ENCODE data around the gene ELMO1. TPM values are rescaled to one million over a fixed set of nuclear protein-coding genes. Genes with fewer than 3 reads are reported as not detected.

Gene ELMO1
- total RNA-seq, 1 experiment from 2014 or later, result 137 TPM

DNA sequence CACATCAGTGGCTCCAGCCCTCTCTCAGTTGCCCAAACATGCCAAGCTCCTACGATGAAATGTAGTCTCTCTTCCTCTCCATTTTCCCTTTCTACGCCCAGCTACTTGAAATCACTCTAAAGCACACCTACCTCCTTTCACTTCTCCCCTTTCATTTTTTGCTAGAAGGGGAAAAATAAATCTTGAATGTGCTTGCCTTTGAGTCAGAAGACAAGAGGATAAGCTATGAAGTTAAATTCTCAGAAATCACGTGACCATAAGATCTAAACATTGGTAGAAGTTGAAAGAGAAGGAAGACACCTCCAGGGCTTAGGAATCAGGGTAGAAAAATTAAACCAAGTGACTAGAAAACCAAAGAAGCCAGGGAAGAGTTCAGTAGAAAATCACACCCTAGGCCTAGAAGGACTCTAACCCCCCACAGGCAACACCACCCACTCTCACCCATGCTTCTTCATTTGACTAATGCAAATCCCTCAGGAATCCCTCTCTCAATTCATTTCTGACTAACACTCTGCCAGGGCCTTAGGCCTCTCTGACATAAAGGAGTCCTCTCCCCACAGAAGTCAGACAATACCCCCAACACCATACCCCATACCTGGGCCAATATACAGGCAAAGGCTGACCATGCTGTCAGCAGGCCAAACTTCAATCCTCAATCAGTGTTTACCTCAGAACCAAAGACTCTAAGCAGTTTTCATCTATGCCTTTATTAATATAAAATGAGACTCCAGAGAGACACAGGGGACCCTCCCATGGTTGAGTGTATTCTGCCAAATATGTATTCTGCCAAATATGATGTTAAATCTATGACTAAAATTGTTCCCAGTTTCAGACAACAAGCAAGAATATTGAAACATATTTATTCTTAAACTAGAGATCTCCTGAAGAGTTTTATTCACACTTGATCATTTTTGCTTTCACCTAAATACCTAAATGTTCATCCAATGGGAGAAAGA, 84.8 kb downstream of the ELMO1 start:
- H3K36me3 ChIP-seq (ENCODE audit: insufficient read depth, low read length), result no peaks in the 10 kb centered on the region
- no peaks in the 10 kb centered on the region for H3K79me2 ChIP-seq (ENCODE audit: low read length)
- H3K4me3 ChIP-seq (ENCODE audit: low read length), result no peak overlapping the region
- no peaks in the 10 kb centered on the region for H4K20me1 ChIP-seq (ENCODE audit: insufficient read depth, low read depth, low read length)
- no peak overlapping the region for H3K9ac ChIP-seq (ENCODE audit: low read length)
- no peak overlapping the region for H3K27ac ChIP-seq (ENCODE audit: low read length)
- no peaks in the 10 kb centered on the region for H3K9me3 ChIP-seq (ENCODE audit: low read length)
- H3K4me2 ChIP-seq (ENCODE audit: low read depth, low read length, poor library complexity, severe bottlenecking), result no peak overlapping the region
- peaks cover 3% of the 10 kb centered on the region; the same call in 1 of the 2 replicates for H3K4me1 ChIP-seq (ENCODE audit: low read length)
- no peak for DNase-seq
- no peaks in the 10 kb centered on the region for H3K27me3 ChIP-seq (ENCODE audit: low read length)
- H3K9me2 ChIP-seq (replicated peaks; ENCODE audit: insufficient read depth, low read length), result no peaks in the 10 kb centered on the region
- no peak overlapping the region for H2AFZ ChIP-seq (ENCODE audit: low read length)

GRCh38 chr7:37362802-37363201, 85.9 kb downstream of the ELMO1 start:
- Histone ChIP-seq H3K9ac (ENCODE audit: low read length) (no peak overlapping the region), H3K4me3 (ENCODE audit: low read length) (no peak overlapping the region), H4K20me1 (ENCODE audit: insufficient read depth, low read depth, low read length) (no peaks in the 10 kb centered on the region), H3K27ac (ENCODE audit: low read length) (no peak overlapping the region), H3K27me3 (ENCODE audit: low read length) (no peaks in the 10 kb centered on the region), H3K36me3 (ENCODE audit: insufficient read depth, low read length) (no peaks in the 10 kb centered on the region), H3K79me2 (ENCODE audit: low read length) (no peaks in the 10 kb centered on the region), H2AFZ (ENCODE audit: low read length) (no peak overlapping the region), H3K9me3 (ENCODE audit: low read length) (no peaks in the 10 kb centered on the region), H3K9me2 (replicated peaks; ENCODE audit: insufficient read depth, low read length) (no peaks in the 10 kb centered on the region), H3K4me2 (ENCODE audit: low read depth, low read length, poor library complexity, severe bottlenecking) (no peak overlapping the region), H3K4me1 (ENCODE audit: low read length) (peaks cover 3% of the 10 kb centered on the region; the same call in 1 of the 2 replicates)
- DNase-seq, result no peak

GRCh38 chr7:37360484-37360883, 88.2 kb downstream of the ELMO1 start:
- Histone ChIP-seq H3K9ac (ENCODE audit: low read length) (no peak overlapping the region), H3K27me3 (ENCODE audit: low read length) (no peaks in the 10 kb centered on the region), H4K20me1 (ENCODE audit: insufficient read depth, low read depth, low read length) (no peaks in the 10 kb centered on the region), H3K4me1 (ENCODE audit: low read length) (peaks cover 3% of the 10 kb centered on the region; the same call in 1 of the 2 replicates), H3K4me2 (ENCODE audit: low read depth, low read length, poor library complexity, severe bottlenecking) (no peak overlapping the region), H3K79me2 (ENCODE audit: low read length) (no peaks in the 10 kb centered on the region), H3K4me3 (ENCODE audit: low read length) (no peak overlapping the region), H3K36me3 (ENCODE audit: insufficient read depth, low read length) (no peaks in the 10 kb centered on the region), H3K27ac (ENCODE audit: low read length) (no peak overlapping the region), H3K9me2 (replicated peaks; ENCODE audit: insufficient read depth, low read length) (no peaks in the 10 kb centered on the region), H2AFZ (ENCODE audit: low read length) (no peak overlapping the region), H3K9me3 (ENCODE audit: low read length) (no peaks in the 10 kb centered on the region)
- DNase-seq, result no peak

DNA sequence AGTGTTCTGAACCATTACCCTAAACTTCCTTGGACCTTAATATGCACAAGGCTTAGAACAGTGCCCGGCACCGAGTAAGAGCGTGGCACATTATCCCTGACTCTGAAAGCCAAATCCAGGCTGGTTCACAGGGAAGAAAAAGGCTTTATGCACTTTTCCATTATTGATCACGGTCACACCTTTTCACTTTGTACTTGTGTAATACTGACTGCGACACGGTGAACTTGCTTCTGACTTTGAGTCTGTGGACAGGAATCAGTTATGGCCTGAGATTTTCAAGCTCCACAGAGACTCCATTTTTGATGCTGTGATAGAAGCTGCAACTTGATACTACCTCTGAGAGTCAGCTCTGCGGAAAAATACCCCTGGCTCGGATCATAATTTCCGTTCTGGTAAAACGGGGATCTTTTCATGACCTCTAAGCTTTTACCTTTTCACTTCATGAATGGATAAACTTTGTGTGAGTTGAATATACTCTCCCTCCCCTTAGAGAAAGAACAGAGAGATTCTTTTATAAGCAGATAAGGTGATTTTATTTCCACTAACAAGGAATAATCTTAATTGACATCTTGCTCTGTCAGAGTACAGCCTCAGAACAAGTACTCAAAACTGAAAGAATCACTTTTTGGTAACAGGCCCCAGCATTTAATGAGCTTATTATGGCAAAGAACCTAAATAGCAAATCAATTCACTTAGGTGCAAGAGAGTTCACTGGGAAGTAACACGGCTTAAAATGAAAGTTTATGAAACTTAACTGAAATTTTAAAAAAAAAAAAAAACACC, 88.8 kb downstream of the ELMO1 start:
- H3K79me2 ChIP-seq (ENCODE audit: low read length), result no peaks in the 10 kb centered on the region
- H3K4me2 ChIP-seq (ENCODE audit: low read depth, low read length, poor library complexity, severe bottlenecking), result no peak overlapping the region
- H3K4me3 ChIP-seq (ENCODE audit: low read length), result no peak overlapping the region
- H3K9me3 ChIP-seq (ENCODE audit: low read length), result no peaks in the 10 kb centered on the region
- no peaks in the 10 kb centered on the region for H3K9me2 ChIP-seq (replicated peaks; ENCODE audit: insufficient read depth, low read length)
- H3K9ac ChIP-seq (ENCODE audit: low read length), result no peak overlapping the region
- H3K36me3 ChIP-seq (ENCODE audit: insufficient read depth, low read length), result no peaks in the 10 kb centered on the region
- no peak overlapping the region for H2AFZ ChIP-seq (ENCODE audit: low read length)
- peaks cover 8% of the 10 kb centered on the region for H3K4me1 ChIP-seq (ENCODE audit: low read length)
- DNase-seq, result no peak
- no peaks in the 10 kb centered on the region for H3K27me3 ChIP-seq (ENCODE audit: low read length)
- no peak overlapping the region for H3K27ac ChIP-seq (ENCODE audit: low read length)
- H4K20me1 ChIP-seq (ENCODE audit: insufficient read depth, low read depth, low read length), result no peaks in the 10 kb centered on the region

- H3K4me1 ChIP-seq (ENCODE audit: low read length), result peaks cover 15% of the 10 kb centered on the region
- no peaks in the 10 kb centered on the region for H3K79me2 ChIP-seq (ENCODE audit: low read length)
- no peaks in the 10 kb centered on the region for H4K20me1 ChIP-seq (ENCODE audit: insufficient read depth, low read depth, low read length)
These were observed 89.5 kb downstream of the ELMO1 start for GRCh38 chr7:37359180-37359579.

GRCh38 chr7:37357637-37357996, 91.0 kb downstream of the ELMO1 start:
- Histone ChIP-seq H3K27ac (ENCODE audit: low read length) (no peak overlapping the region), H4K20me1 (ENCODE audit: insufficient read depth, low read depth, low read length) (no peaks in the 10 kb centered on the region), H3K36me3 (ENCODE audit: insufficient read depth, low read length) (no peaks in the 10 kb centered on the region), H3K79me2 (ENCODE audit: low read length) (no peaks in the 10 kb centered on the region), H3K9ac (ENCODE audit: low read length) (no peak overlapping the region), H3K9me3 (ENCODE audit: low read length) (no peaks in the 10 kb centered on the region), H3K4me2 (ENCODE audit: low read depth, low read length, poor library complexity, severe bottlenecking) (no peak overlapping the region), H3K9me2 (replicated peaks; ENCODE audit: insufficient read depth, low read length) (no peaks in the 10 kb centered on the region), H2AFZ (ENCODE audit: low read length) (no peak overlapping the region), H3K4me3 (ENCODE audit: low read length) (no peak overlapping the region), H3K27me3 (ENCODE audit: low read length) (no peaks in the 10 kb centered on the region), H3K4me1 (ENCODE audit: low read length) (peaks cover 13% of the 10 kb centered on the region)
- no peak for DNase-seq

More at GRCh38 chr7:37359180-37359579, 89.5 kb downstream of the ELMO1 start:
- Histone ChIP-seq H3K36me3 (ENCODE audit: insufficient read depth, low read length) (no peaks in the 10 kb centered on the region), H2AFZ (ENCODE audit: low read length) (no peak overlapping the region), H3K4me3 (ENCODE audit: low read length) (no peak overlapping the region), H3K27me3 (ENCODE audit: low read length) (no peaks in the 10 kb centered on the region), H3K9ac (ENCODE audit: low read length) (no peak overlapping the region), H3K27ac (ENCODE audit: low read length) (no peak overlapping the region), H3K4me2 (ENCODE audit: low read depth, low read length, poor library complexity, severe bottlenecking) (no peak overlapping the region), H3K9me2 (replicated peaks; ENCODE audit: insufficient read depth, low read length) (no peaks in the 10 kb centered on the region), H3K9me3 (ENCODE audit: low read length) (no peaks in the 10 kb centered on the region)
- no peak for DNase-seq

DNA sequence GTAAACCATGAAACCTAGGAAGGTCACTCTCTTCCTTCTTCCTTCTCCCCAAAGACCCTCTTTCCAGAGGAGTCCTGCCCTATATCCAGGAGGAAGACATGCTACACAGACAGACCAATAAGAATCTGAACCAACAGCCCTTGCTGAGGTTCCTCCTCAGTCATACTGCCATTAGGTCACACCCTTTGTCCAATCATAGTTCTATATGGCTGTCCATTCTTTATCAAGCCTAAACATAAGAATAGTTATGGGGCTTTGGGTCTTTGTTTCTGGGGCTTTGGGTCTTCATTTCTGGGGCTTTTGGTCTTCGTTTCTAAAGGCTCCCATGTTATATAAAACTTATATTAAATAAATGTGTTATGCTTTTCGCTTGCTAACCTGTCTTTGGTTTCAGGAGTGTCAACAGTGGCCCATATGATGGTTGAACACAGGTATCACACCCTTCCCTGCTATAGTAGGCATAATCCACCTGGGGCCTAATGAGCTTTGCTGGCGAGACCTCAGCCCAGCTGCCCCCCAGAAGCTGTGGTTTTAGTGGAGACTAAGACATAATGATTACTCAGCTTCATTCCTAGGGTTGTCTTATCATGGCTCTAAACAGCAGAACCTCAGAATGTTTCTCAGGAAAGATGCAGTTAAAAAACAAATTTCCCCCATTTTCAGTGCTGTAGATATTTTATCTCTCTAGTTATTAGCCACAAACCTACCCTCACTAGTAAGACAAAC, 91.6 kb downstream of the ELMO1 start:
- H3K36me3 ChIP-seq (ENCODE audit: insufficient read depth, low read length), result no peaks in the 10 kb centered on the region
- H3K4me2 ChIP-seq (ENCODE audit: low read depth, low read length, poor library complexity, severe bottlenecking), result no peak overlapping the region
- H2AFZ ChIP-seq (ENCODE audit: low read length), result no peak overlapping the region
- H3K27me3 ChIP-seq (ENCODE audit: low read length), result no peaks in the 10 kb centered on the region
- H3K9me3 ChIP-seq (ENCODE audit: low read length), result no peaks in the 10 kb centered on the region
- H3K4me3 ChIP-seq (ENCODE audit: low read length), result no peak overlapping the region
- peaks cover 13% of the 10 kb centered on the region for H3K4me1 ChIP-seq (ENCODE audit: low read length)
- H3K27ac ChIP-seq (ENCODE audit: low read length), result no peak overlapping the region
- no peak overlapping the region for H3K9ac ChIP-seq (ENCODE audit: low read length)
- no peaks in the 10 kb centered on the region for H3K79me2 ChIP-seq (ENCODE audit: low read length)
- H4K20me1 ChIP-seq (ENCODE audit: insufficient read depth, low read depth, low read length), result no peaks in the 10 kb centered on the region
- no peaks in the 10 kb centered on the region for H3K9me2 ChIP-seq (replicated peaks; ENCODE audit: insufficient read depth, low read length)
- DNase-seq, result no peak
